ENCODE results near the gene CIB1. TPM values are rescaled to one million over a fixed set of nuclear protein-coding genes. Genes with fewer than 3 reads are reported as not detected.

The CIB1 gene
- 30.3 and 33.3 TPM in 2 replicates for total RNA-seq

DNA sequence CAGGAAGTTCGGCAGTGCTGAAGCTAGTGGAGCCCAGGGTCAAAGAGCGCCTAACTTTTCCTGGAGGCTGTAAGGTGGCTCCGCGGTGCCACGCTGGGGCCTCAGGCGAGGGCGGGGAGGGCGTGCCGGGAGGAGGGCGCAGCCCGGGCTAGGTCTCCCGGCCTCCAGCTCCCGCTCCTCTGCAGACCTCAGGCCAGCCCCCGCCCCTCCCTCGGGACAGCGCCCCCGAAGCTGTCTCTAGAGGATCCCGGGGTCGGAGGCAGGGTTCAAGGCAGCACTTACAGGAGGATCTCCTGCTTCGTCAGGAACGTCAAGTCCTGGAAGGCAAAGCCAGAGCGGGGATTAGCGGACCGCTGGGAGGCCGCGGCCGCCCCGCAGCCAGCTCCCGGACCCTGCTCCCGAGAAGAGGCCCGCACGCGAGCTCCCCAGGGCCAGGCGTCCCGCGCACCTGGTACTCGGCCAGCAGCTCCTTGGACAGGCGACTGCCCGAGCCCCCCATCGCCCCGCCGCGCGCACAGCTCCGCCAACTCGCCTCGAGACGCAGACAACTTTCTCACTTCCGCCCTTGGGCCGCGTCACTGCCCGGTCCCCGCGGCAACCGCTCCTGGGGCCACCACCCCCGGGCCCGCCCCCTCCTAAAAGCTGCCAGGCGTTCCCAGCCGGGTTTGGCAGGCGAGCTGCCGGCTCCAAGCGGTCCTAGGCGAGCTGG is at the start of gene CIB1:
CIB1 (minus strand) TSS at position 555 of the 709 bp plus-strand sequence; CDS start at position 499, 56 bp downstream.

DNA sequence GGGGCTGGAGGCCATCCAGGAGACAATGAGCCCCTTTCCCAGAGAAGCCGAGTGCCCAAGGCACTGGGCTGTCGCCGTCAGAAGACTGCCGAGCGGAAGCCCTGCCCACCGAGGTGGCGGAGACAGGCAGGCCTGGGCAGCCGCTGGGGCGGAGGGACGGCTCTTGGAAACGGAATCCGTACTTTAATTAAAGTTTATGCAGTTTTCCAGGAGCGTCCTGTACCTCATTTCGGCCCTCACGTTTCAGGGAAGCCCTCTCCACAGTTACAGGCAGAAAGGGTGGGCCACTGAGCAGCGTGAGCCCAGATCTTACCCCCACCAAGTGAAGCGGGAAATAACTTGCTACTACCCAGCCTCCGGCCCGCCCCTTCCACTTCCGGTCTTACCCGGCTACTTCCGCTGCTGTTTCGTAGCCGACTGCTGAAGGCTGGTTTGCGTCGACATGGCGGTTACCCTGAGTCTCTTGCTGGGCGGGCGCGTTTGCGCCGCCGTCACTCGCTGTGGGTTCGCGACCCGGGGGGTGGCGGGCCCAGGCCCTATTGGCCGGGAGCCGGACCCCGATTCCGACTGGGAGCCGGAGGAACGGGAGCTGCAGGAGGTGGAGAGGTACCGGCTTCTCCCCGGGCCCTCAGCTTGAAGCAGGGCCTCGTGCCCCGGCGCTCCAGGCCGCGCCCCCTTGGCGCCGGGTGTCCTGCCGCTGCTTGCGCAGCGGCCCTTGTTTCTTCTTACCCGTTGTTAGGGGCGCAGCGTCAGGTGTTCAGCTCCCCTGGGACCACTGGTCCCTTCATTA is 31.7 kb upstream of the CIB1 start, which contains the start of gene NGRN:
NGRN (plus strand) TSS at position 402 of the 790 bp plus-strand sequence; CDS start at position 443, 41 bp downstream.

DNA sequence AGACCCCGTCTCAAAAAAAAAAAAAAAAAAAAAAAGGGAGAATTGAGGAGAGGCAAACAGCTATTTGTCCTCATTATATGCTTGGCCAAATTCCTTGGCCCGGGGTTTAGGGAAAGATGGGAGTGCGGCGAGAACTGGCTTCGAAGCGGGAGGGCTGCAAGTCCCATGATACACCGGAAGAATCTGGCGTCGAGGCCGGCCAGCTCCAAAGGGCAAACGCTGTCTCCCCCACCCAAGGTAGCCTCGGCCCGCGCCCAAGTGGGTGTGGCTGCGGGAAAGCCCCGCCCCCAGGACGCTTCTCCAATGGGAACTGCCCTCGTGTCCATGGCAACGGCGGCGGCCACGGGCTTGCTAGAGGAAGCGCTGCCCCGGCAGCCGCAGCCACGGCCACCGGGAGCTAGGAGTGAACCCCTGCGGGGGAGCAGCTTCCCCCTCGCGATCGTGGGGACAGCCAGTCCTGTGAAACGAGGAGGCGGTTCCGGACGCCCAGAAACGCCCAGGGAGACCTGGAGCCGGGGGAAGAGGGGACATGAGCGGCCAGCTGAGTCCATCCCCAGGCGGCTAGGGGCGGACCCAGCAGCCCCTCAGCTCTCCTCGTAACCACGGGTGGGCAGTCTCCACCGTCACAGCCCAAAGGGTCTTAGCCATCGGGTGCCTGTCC is 15.6 kb upstream of the CIB1 start, which contains the start of gene TTLL13:
TTLL13 (plus strand) TSS at position 354 of the 661 bp plus-strand sequence. CDS start 1,075 bp downstream, outside the sequence.

DNA sequence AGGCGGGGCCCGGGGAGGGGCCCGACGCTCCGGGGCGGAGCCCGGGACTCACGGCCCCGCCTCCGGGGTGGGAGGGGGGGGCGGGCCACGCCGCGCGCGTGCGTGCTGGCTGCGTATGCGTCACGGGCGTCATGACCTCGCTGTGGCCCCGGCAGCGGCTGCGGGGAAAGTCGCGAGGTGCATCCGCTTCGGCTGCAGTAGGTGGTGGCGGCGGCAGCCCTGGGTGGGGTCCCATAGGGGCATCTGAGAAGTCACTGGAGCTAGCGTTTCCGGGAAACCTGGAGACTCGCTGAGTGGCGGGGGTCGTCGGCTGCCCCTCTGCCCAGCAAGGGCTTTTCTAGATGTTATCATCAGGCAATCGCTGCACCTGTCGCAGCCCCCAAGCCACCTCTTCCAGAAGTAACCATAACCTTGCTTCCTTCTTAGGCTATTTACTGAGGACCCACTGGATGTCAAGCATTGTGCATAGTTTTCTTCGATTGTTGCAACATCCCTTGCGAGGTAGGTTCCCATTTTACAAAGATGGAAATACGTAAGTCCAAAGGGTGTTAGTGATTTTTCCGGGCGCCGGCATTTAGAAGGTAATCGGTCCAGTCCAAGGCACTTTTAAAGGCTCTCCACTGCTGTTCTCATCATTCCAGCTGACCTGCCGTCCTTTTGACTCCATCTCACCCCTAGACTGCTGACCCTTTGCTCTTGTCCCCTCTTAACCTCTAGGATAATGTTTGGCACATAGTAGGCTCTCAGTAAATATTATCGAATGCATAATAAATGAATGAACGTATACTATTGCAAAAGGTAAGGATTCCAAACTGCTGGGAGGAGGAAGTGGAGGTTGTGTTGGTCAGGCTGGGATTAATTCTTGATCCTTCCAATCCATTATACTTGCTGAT is 601 bp upstream of the CIB1 start, which contains the start of gene GDPGP1:
GDPGP1 (plus strand) TSS at position 114 of the 893 bp plus-strand sequence. CDS start 6,700 bp downstream, outside the sequence.

DNA sequence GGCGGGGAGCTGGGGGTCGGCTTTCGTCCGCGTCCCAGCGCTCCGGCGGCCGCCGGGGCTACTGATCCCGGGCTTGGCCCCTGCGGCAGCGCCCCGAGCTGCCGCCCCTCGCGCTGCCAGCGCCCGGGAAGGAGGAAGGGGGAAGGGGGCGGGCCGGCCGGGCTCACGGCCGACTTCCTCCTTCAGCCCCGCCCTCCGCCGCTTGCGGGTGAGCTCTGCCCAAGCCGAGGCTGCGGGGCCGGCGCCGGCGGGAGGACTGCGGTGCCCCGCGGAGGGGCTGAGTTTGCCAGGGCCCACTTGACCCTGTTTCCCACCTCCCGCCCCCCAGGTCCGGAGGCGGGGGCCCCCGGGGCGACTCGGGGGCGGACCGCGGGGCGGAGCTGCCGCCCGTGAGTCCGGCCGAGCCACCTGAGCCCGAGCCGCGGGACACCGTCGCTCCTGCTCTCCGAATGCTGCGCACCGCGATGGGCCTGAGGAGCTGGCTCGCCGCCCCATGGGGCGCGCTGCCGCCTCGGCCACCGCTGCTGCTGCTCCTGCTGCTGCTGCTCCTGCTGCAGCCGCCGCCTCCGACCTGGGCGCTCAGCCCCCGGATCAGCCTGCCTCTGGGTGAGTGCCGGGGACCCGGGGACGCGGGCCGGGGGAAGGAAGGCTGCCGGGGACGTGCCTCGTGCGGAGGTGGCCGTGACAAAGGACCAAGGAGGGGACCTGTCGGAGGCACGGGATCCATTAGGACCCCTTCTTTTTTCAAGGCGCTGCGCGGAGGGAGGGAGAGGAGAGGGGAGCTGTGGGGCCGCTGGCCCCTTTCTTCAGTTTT is 32.4 kb downstream of the CIB1 start, which contains the start of gene SEMA4B:
SEMA4B (plus strand) TSS at position 201 of the 814 bp plus-strand sequence; CDS start at position 450, 249 bp downstream.

Other genes with a start within 250 kb of the CIB1 start
- gene ZNF710, start 232.6 kb downstream of the CIB1 start, total RNA-seq: 7.4 and 13.7 TPM in 2 replicates
- 102 and 108 TPM in 2 replicates for gene IDH2, start 131.5 kb downstream of the CIB1 start, total RNA-seq
- 17.2 and 33.7 TPM in 2 replicates for gene SEMA4B, start 32.6 kb downstream of the CIB1 start, total RNA-seq
- 6.1 and 7.1 TPM in 2 replicates for gene GDPGP1, start 268 bp upstream of the CIB1 start, total RNA-seq
- gene TTLL13, start 15.6 kb upstream of the CIB1 start, total RNA-seq: 0.14 TPM in 1 of 2 replicates, not detected in the other
- 89.2 and 111 TPM in 2 replicates for gene NGRN, start 31.7 kb upstream of the CIB1 start, total RNA-seq
- 2.1 and 6.7 TPM in 2 replicates for gene ZNF774, start 118.3 kb upstream of the CIB1 start, total RNA-seq
- 182 and 447 TPM in 2 replicates for gene IQGAP1, start 154.3 kb upstream of the CIB1 start, total RNA-seq